ENCODE data around the gene KRT33B. TPM values are rescaled to one million over a fixed set of nuclear protein-coding genes. Genes with fewer than 3 reads are reported as not detected.

KRT33B gene
- total RNA-seq, 1 experiment from 2014 or later, result not detected

- Mint-ChIP-seq H3K27ac (ENCODE audit: unreplicated experiment) (peak overlapping the region; percentile 76), H3K4me3 (ENCODE audit: unreplicated experiment) (no peak overlapping the region), H3K4me1 (ENCODE audit: low read depth, unreplicated experiment) (peaks cover 10% of the 10 kb centered on the region), H3K9me3 (ENCODE audit: unreplicated experiment) (peaks cover 22% of the 10 kb centered on the region), H3K27me3 (ENCODE audit: insufficient read depth, unreplicated experiment) (no peaks in the 10 kb centered on the region), H3K36me3 (ENCODE audit: insufficient read depth, unreplicated experiment) (no peaks in the 10 kb centered on the region)
- ChIA-PET CTCF (interaction anchor here (0.7 to 1.7 kb wide), 11 partner anchors 9 to 519 kb away, joined by 3 to 13 read pairs (median 4); no protein-coding TSS in a partner anchor), POLR2A (interaction anchor here (1.0 kb wide), 1 partner anchor 365 kb away, joined by 3 read pairs; the partner anchor contains the start of gene EIF1)
- Histone ChIP-seq H3K27me3 (replicated peaks; ENCODE audit: control insufficient read depth, insufficient read depth, low read length) (no peaks in the 10 kb centered on the region), H3K36me3 (ENCODE audit: control insufficient read depth, insufficient read depth, low read length) (no peaks in the 10 kb centered on the region), H3K4me3 (ENCODE audit: low read depth, low read length) (no peak overlapping the region), H3K9me3 (peaks cover 13% of the 10 kb centered on the region), H3K4me1 (peaks cover 4% of the 10 kb centered on the region; the same call in 1 of the 2 replicates)
- TF ChIP-seq CTCF (IDR thresholded peaks at IDR 0.05; ENCODE audit: insufficient read depth in 1 of 2, low read depth in 1 of 2, low read length in 1 of 2, severe bottlenecking in 1 of 2, unreplicated experiment in 1 of 2), result no peak
- no peak for DNase-seq
- BruUV-seq (replicated peaks), result no TSS peak
- intact Hi-C loops (cut with micrococcal nuclease; ENCODE audit: unreplicated experiment), result loop anchor here (1.0 to 10.0 kb wide), 6 partner anchors 172 to 521 kb away; partner anchors contain the start of genes KRTAP2-3 and KRTAP2-4
Measured at GRCh38 chr17:41322903-41323895, 46.4 kb downstream of the KRT33B start.

GRCh38 chr17:41322094-41322902 lies 47.3 kb downstream of the KRT33B start:
- Mint-ChIP-seq H3K27me3 (ENCODE audit: insufficient read depth, unreplicated experiment) (no peaks in the 10 kb centered on the region), H3K4me3 (ENCODE audit: unreplicated experiment) (no peak overlapping the region), H3K9me3 (ENCODE audit: unreplicated experiment) (peaks cover 22% of the 10 kb centered on the region), H3K4me1 (ENCODE audit: low read depth, unreplicated experiment) (peaks cover 10% of the 10 kb centered on the region), H3K27ac (ENCODE audit: unreplicated experiment) (peak overlapping the region; percentile 76), H3K36me3 (ENCODE audit: insufficient read depth, unreplicated experiment) (no peaks in the 10 kb centered on the region)
- no TSS peak for BruUV-seq (replicated peaks)
- POLR2A ChIA-PET, result interaction anchor here (0.6 to 1.0 kb wide), 2 partner anchors 206 to 366 kb away, joined by 3 read pairs; partner anchors contain the start of gene EIF1
- peak; percentile 75 to 86 for TF ChIP-seq CTCF (IDR thresholded peaks at IDR 0.05; ENCODE audit: insufficient read depth in 1 of 2, low read depth in 1 of 2, low read length in 1 of 2, severe bottlenecking in 1 of 2, unreplicated experiment in 1 of 2)
- intact Hi-C loops (cut with micrococcal nuclease; ENCODE audit: unreplicated experiment), result loop anchor here (1.0 to 10.0 kb wide), 6 partner anchors 173 to 520 kb away; partner anchors contain the start of genes KRTAP2-3 and KRTAP2-4
- H3K4me3 ChIP-seq (ENCODE audit: low read depth, low read length), result no peak overlapping the region
- peaks cover 4% of the 10 kb centered on the region; the same call in 1 of the 2 replicates for H3K4me1 ChIP-seq
- peaks cover 13% of the 10 kb centered on the region for H3K9me3 ChIP-seq
- no peaks in the 10 kb centered on the region for H3K36me3 ChIP-seq (ENCODE audit: control insufficient read depth, insufficient read depth, low read length)
- no peaks in the 10 kb centered on the region for H3K27me3 ChIP-seq (replicated peaks; ENCODE audit: control insufficient read depth, insufficient read depth, low read length)
- CTCF ChIA-PET, result interaction anchor here (0.6 to 1.7 kb wide), 14 partner anchors 8 to 519 kb away, joined by 3 to 13 read pairs (median 4); no protein-coding TSS in a partner anchor
- DNase-seq, result peak in 1 of 2 experiments; percentile 35

- CTCF ChIA-PET, result no interaction called here
- H3K9me3 ChIP-seq, result peaks cover 13% of the 10 kb centered on the region
- H3K4me1 ChIP-seq, result peaks cover 4% of the 10 kb centered on the region; the same call in 1 of the 2 replicates
- H3K4me3 ChIP-seq (ENCODE audit: low read depth, low read length), result no peak overlapping the region
- intact Hi-C loops (cut with micrococcal nuclease; ENCODE audit: unreplicated experiment), result no loop called here
- Mint-ChIP-seq H3K4me1 (ENCODE audit: low read depth, unreplicated experiment) (peaks cover 10% of the 10 kb centered on the region), H3K4me3 (ENCODE audit: unreplicated experiment) (no peak overlapping the region), H3K36me3 (ENCODE audit: insufficient read depth, unreplicated experiment) (no peaks in the 10 kb centered on the region), H3K9me3 (ENCODE audit: unreplicated experiment) (peaks cover 22% of the 10 kb centered on the region), H3K27ac (ENCODE audit: unreplicated experiment) (no peak overlapping the region), H3K27me3 (ENCODE audit: insufficient read depth, unreplicated experiment) (no peaks in the 10 kb centered on the region)
- POLR2A ChIA-PET, result no interaction called here
- no peaks in the 10 kb centered on the region for H3K27me3 ChIP-seq (replicated peaks; ENCODE audit: control insufficient read depth, insufficient read depth, low read length)
- H3K36me3 ChIP-seq (ENCODE audit: control insufficient read depth, insufficient read depth, low read length), result no peaks in the 10 kb centered on the region
- no peak for TF ChIP-seq CTCF (IDR thresholded peaks at IDR 0.05; ENCODE audit: insufficient read depth in 1 of 2, low read depth in 1 of 2, low read length in 1 of 2, severe bottlenecking in 1 of 2, unreplicated experiment in 1 of 2)
- BruUV-seq (replicated peaks), result no TSS peak
- DNase-seq, result no peak
Measured at GRCh38 chr17:41318231-41318630, 51.4 kb downstream of the KRT33B start.
